Measurements from ENCODE around the gene SSU72. TPM values are rescaled to one million over a fixed set of nuclear protein-coding genes. Genes with fewer than 3 reads are reported as not detected.
A peak's percentile ranks its signal among the peaks of the same experiment; 100 is the strongest.

The SSU72 gene
- total and polyA plus RNA-seq, 2 donors (not counting 1 experiment from before 2014, with no cell fraction given): 65.1 to 127 TPM

- Histone ChIP-seq H3K9me3 (ENCODE audit: control insufficient read depth, insufficient read depth, low read depth, low read length) (no peaks in the 10 kb centered on the region), H3K36me3 (ENCODE audit: control insufficient read depth, insufficient read depth, low read length) (no peaks in the 10 kb centered on the region), H2AFZ (ENCODE audit: low read length) (no peak overlapping the region), H3K4me2 (ENCODE audit: extremely low read depth, insufficient read depth, low read length) (no peak overlapping the region), H4K20me1 (ENCODE audit: control insufficient read depth, extremely low read depth, insufficient read depth, low read length) (no peaks in the 10 kb centered on the region), H3K27ac (ENCODE audit: insufficient read depth, low read length) (no peak overlapping the region), H3K4me1 (ENCODE audit: control insufficient read depth, extremely low read depth, insufficient read depth, low read length) (peaks cover 5% of the 10 kb centered on the region), H3K4me3 (replicated peaks in 1 of 4; ENCODE audit: control extremely low read depth in 1 of 4, insufficient read depth in 1 of 4, low read depth in 3 of 4, low read length in 4 of 4) (peak overlapping the region in 1 of 4 experiments; percentile 27), H3K27me3 (ENCODE audit: control insufficient read depth, insufficient read depth, low read length) (no peaks in the 10 kb centered on the region), H3K9ac (ENCODE audit: insufficient read depth, low read length) (no peak overlapping the region), H3K79me2 (ENCODE audit: control insufficient read depth, insufficient read depth, low read length) (peaks cover 9% of the 10 kb centered on the region)
- no peak for DNase-seq (ENCODE audit: low read depth in 2 of 2)
- TF ChIP-seq EZH2 (IDR thresholded peaks at IDR 0.05; ENCODE audit: low read length, missing control alignments) (no peak), CTCF (conservative IDR thresholded peaks at IDR 0.05 in 1 of 2, IDR thresholded peaks at IDR 0.05 in 1 of 2; ENCODE audit: low read depth in 1 of 2, low read length in 2 of 2) (no peak)
Observed at GRCh38 chr1:1610796-1611195, 36.1 kb upstream of the SSU72 start.

GRCh38 chr1:1609822-1610485 is 35.3 kb upstream of the SSU72 start:
- TF ChIP-seq EZH2 (IDR thresholded peaks at IDR 0.05; ENCODE audit: low read length, missing control alignments): no peak
- no peak for TF ChIP-seq CTCF (conservative IDR thresholded peaks at IDR 0.05 in 1 of 2, IDR thresholded peaks at IDR 0.05 in 1 of 2; ENCODE audit: low read depth in 1 of 2, low read length in 2 of 2)
- H3K36me3 ChIP-seq (ENCODE audit: control insufficient read depth, insufficient read depth, low read length): no peaks in the 10 kb centered on the region
- no peak for DNase-seq (ENCODE audit: low read depth in 2 of 2)
- H3K4me1 ChIP-seq (ENCODE audit: control insufficient read depth, extremely low read depth, insufficient read depth, low read length): peaks cover 5% of the 10 kb centered on the region
- no peaks in the 10 kb centered on the region for H4K20me1 ChIP-seq (ENCODE audit: control insufficient read depth, extremely low read depth, insufficient read depth, low read length)
- H3K9ac ChIP-seq (ENCODE audit: insufficient read depth, low read length): no peak overlapping the region
- no peak overlapping the region for H3K4me3 ChIP-seq (replicated peaks in 1 of 4; ENCODE audit: control extremely low read depth in 1 of 4, insufficient read depth in 1 of 4, low read depth in 3 of 4, low read length in 4 of 4)
- H3K79me2 ChIP-seq (ENCODE audit: control insufficient read depth, insufficient read depth, low read length): peaks cover 8% of the 10 kb centered on the region
- H3K27ac ChIP-seq (ENCODE audit: insufficient read depth, low read length): no peak overlapping the region
- H2AFZ ChIP-seq (ENCODE audit: low read length): no peak overlapping the region
- no peaks in the 10 kb centered on the region for H3K27me3 ChIP-seq (ENCODE audit: control insufficient read depth, insufficient read depth, low read length)
- H3K9me3 ChIP-seq (ENCODE audit: control insufficient read depth, insufficient read depth, low read depth, low read length): no peaks in the 10 kb centered on the region
- no peak overlapping the region for H3K4me2 ChIP-seq (ENCODE audit: extremely low read depth, insufficient read depth, low read length)

- TF ChIP-seq EZH2 (IDR thresholded peaks at IDR 0.05; ENCODE audit: low read length, missing control alignments) (no peak), CTCF (conservative IDR thresholded peaks at IDR 0.05 in 1 of 2, IDR thresholded peaks at IDR 0.05 in 1 of 2; ENCODE audit: low read depth in 1 of 2, low read length in 2 of 2) (no peak)
- no peak overlapping the region for H3K4me2 ChIP-seq (ENCODE audit: extremely low read depth, insufficient read depth, low read length)
- no peak overlapping the region for H3K27ac ChIP-seq (ENCODE audit: insufficient read depth, low read length)
- no peaks in the 10 kb centered on the region for H3K27me3 ChIP-seq (ENCODE audit: control insufficient read depth, insufficient read depth, low read length)
- no peak overlapping the region for H3K9ac ChIP-seq (ENCODE audit: insufficient read depth, low read length)
- H3K4me1 ChIP-seq (ENCODE audit: control insufficient read depth, extremely low read depth, insufficient read depth, low read length): no peaks in the 10 kb centered on the region
- no peaks in the 10 kb centered on the region for H3K36me3 ChIP-seq (ENCODE audit: control insufficient read depth, insufficient read depth, low read length)
- H3K9me3 ChIP-seq (ENCODE audit: control insufficient read depth, insufficient read depth, low read depth, low read length): no peaks in the 10 kb centered on the region
- no peaks in the 10 kb centered on the region for H4K20me1 ChIP-seq (ENCODE audit: control insufficient read depth, extremely low read depth, insufficient read depth, low read length)
- H2AFZ ChIP-seq (ENCODE audit: low read length): no peak overlapping the region
- no peak overlapping the region for H3K4me3 ChIP-seq (replicated peaks in 1 of 4; ENCODE audit: control extremely low read depth in 1 of 4, insufficient read depth in 1 of 4, low read depth in 3 of 4, low read length in 4 of 4)
- H3K79me2 ChIP-seq (ENCODE audit: control insufficient read depth, insufficient read depth, low read length): no peaks in the 10 kb centered on the region
- DNase-seq (ENCODE audit: low read depth in 2 of 2): no peak
Observed at GRCh38 chr1:1606232-1606631, 31.6 kb upstream of the SSU72 start.

All from fibroblast of lung (primary cell).